Measurements from ENCODE around the gene STAP2.

DNA sequence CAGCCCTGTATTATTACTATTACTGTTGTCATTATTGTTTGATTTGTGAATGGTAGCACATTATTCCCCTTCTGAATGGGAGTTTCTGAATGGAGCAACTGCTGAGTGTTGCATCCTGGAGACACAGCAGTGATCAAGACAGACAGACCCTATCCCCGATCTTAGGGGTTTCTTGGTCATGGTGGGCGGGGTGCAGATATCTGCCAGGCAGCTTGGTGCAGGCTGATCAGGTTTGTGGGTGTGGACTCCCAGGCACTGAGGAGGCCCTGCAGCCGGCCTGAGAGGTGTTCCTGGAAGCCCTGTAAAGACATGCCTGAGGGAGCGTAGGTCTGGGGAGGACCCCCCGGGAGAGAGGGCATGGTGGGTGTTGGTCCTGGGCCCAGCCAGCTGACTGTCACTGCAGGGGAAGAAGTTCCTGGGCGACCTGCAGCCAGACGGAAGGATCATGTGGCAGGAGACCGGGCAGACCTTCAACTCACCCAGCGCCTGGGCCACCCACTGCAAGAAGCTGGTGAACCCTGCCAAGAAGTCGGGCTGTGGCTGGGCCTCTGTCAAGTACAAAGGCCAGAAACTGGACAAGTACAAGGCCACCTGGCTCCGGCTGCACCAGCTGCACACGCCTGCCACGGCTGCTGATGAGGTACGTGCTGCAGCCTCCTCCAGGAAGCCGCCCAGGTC lies 6.9 kb upstream of the STAP2 start:
- TF ChIP-seq, protein P1, sequence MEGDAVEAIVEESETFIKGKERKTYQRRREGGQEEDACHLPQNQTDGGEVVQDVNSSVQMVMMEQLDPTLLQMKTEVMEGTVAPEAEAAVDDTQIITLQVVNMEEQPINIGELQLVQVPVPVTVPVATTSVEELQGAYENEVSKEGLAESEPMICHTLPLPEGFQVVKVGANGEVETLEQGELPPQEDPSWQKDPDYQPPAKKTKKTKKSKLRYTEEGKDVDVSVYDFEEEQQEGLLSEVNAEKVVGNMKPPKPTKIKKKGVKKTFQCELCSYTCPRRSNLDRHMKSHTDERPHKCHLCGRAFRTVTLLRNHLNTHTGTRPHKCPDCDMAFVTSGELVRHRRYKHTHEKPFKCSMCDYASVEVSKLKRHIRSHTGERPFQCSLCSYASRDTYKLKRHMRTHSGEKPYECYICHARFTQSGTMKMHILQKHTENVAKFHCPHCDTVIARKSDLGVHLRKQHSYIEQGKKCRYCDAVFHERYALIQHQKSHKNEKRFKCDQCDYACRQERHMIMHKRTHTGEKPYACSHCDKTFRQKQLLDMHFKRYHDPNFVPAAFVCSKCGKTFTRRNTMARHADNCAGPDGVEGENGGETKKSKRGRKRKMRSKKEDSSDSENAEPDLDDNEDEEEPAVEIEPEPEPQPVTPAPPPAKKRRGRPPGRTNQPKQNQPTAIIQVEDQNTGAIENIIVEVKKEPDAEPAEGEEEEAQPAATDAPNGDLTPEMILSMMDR (IDR thresholded peaks at IDR 0.05) = no peak
- TF ChIP-seq POLR2A (IDR thresholded peaks at IDR 0.05) = no peak
- TF ChIP-seq POLR2AphosphoS5 (IDR thresholded peaks at IDR 0.05) = no peak

Measured in prostate gland (tissue), 2 donors.